Endodermal cell (in vitro differentiated cells): Measurements from ENCODE around the gene SMC6. TPM values are rescaled to one million over a fixed set of nuclear protein-coding genes. Genes with fewer than 3 reads are reported as not detected.

Experiments
- DNase-seq: peaks from one replicate; pipeline ENCODE4 v3.0.0-alpha.2; 2017
- H3K27ac ChIP-seq: 2 replicates; pipeline ENCODE4 v1.5.1; 2013; ENCODE audit warnings: mild to moderate bottlenecking, low read depth, low read length, moderate library complexity
- H3K27me3 ChIP-seq: 2 replicates; pipeline ENCODE4 v1.6.1; 2013; ENCODE audit warnings: mild to moderate bottlenecking, low read length, moderate library complexity; ENCODE audit not compliant: insufficient read depth, control insufficient read depth, poor library complexity, severe bottlenecking
- H3K36me3 ChIP-seq: 2 replicates; pipeline ENCODE4 v1.7.0; 2013; ENCODE audit warnings: mild to moderate bottlenecking, low read length, moderate library complexity; ENCODE audit not compliant: control insufficient read depth, insufficient read depth
- H3K4me1 ChIP-seq: one replicate; pipeline ENCODE4 v1.7.0; 2013; ENCODE audit warnings: low read length; ENCODE audit not compliant: control insufficient read depth, insufficient read depth
- H3K4me3 ChIP-seq: 2 replicates; pipeline ENCODE4 v1.5.1; 2013; ENCODE audit warnings: mild to moderate bottlenecking, low read length, moderate library complexity
- H3K9ac ChIP-seq: 2 replicates; pipeline ENCODE4 v1.6.1; 2013; ENCODE audit warnings: mild to moderate bottlenecking, low read length, moderate library complexity; ENCODE audit not compliant: poor library complexity, severe bottlenecking; ENCODE audit errors: extremely low read depth
- H3K9me3 ChIP-seq: 2 replicates; pipeline ENCODE4 v1.6.1; 2013; ENCODE audit warnings: mild to moderate bottlenecking, low read length, moderate library complexity; ENCODE audit not compliant: control insufficient read depth
- H3K27ac Mint-ChIP-seq: 2 replicates; pipeline ENCODE4 v1.8.0; 2020; ENCODE audit warnings: mixed read lengths
- H3K27me3 Mint-ChIP-seq: 2 replicates; pipeline ENCODE4 v1.8.0; 2021; ENCODE audit warnings: mild to moderate bottlenecking, mixed read lengths; ENCODE audit not compliant: insufficient read depth
- H3K36me3 Mint-ChIP-seq: 2 replicates; pipeline ENCODE4 v1.8.0; 2020; ENCODE audit warnings: low read depth, mixed read lengths
- H3K4me1 Mint-ChIP-seq: 2 replicates; pipeline ENCODE4 v1.8.0; 2020; ENCODE audit warnings: mixed read lengths
- H3K4me3 Mint-ChIP-seq: 2 replicates; pipeline ENCODE4 v1.8.0; 2020; ENCODE audit warnings: mild to moderate bottlenecking, moderate library complexity, mixed read lengths
- H3K9me3 Mint-ChIP-seq: 2 replicates; pipeline ENCODE4 v1.8.0; 2020; ENCODE audit warnings: mild to moderate bottlenecking, mixed read lengths
- CTCF ChIP-seq: fragments of 200-600 bp; sonication (generic); conservative IDR thresholded peaks from 2 replicates; pipeline ENCODE4 v1.5.0; 2021; ENCODE audit warnings: antibody characterized with exemption, mild to moderate bottlenecking
- WGBS, 2 experiments: methylation state at CpG; one replicate each; pipeline versions ENCODE4 v1.1.5 to v1.1.7; 2013; ENCODE audit warnings: missing lambda C conversion rate in 2 of 2, mixed read lengths in 1 of 2; ENCODE audit not compliant: insufficient coverage in 1 of 2, insufficient read length in 1 of 2; 5-methylcytosine and 5-hydroxymethylcytosine counted together
- total RNA-seq, 2 donors: library from RNA; stranded (reverse); fragmentation: NEBNext Ultra II Directional in 1 of 2; extraction: Animal tissue kit (Norgen Biotek cat#: 25700) in 1 of 2; gene quantifications; 2 replicates in 1 of 2; 3 replicates in 1 of 2; pipeline ENCODE4 v1.2.1, GENCODE V29; 2021

Gene SMC6
- total RNA-seq, 2 donors from 2014 or later: 38.3 to 48.3 TPM

GRCh38 chr2:17680119-17680518 is 73.5 kb downstream of the SMC6 start:
- no peak overlapping the region for H3K27ac Mint-ChIP-seq
- peaks cover 64% of the 10 kb centered on the region for H3K36me3 ChIP-seq
- WGBS, 2 experiments: 99 to 100% methylated on average over 3 of the region's 3 CpGs
- H3K9ac ChIP-seq: no peak overlapping the region
- H3K4me1 Mint-ChIP-seq: no peaks in the 10 kb centered on the region
- H3K27me3 Mint-ChIP-seq: no peaks in the 10 kb centered on the region
- H3K27me3 ChIP-seq: no peaks in the 10 kb centered on the region
- no peaks in the 10 kb centered on the region for H3K4me1 ChIP-seq
- no peak overlapping the region for H3K4me3 Mint-ChIP-seq
- H3K9me3 Mint-ChIP-seq: no peaks in the 10 kb centered on the region
- no peaks in the 10 kb centered on the region for H3K9me3 ChIP-seq
- no peak for TF ChIP-seq CTCF
- peaks cover 47% of the 10 kb centered on the region for H3K36me3 Mint-ChIP-seq
- H3K27ac ChIP-seq: no peak overlapping the region
- DNase-seq: no peak
- H3K4me3 ChIP-seq: no peak overlapping the region

GRCh38 chr2:17674817-17675216 is 78.8 kb downstream of the SMC6 start:
- Histone ChIP-seq H3K27me3 (no peaks in the 10 kb centered on the region), H3K36me3 (peaks cover 56% of the 10 kb centered on the region), H3K9me3 (no peaks in the 10 kb centered on the region), H3K27ac (no peak overlapping the region), H3K4me1 (no peaks in the 10 kb centered on the region), H3K4me3 (no peak overlapping the region), H3K9ac (no peak overlapping the region)
- no peak for DNase-seq
- H3K27ac Mint-ChIP-seq: no peak overlapping the region
- H3K9me3 Mint-ChIP-seq: no peaks in the 10 kb centered on the region
- TF ChIP-seq CTCF: no peak
- H3K27me3 Mint-ChIP-seq: no peaks in the 10 kb centered on the region
- H3K36me3 Mint-ChIP-seq: peaks cover 33% of the 10 kb centered on the region
- no peak overlapping the region for H3K4me3 Mint-ChIP-seq
- H3K4me1 Mint-ChIP-seq: no peaks in the 10 kb centered on the region

GRCh38 chr2:17672583-17673317 is 80.9 kb downstream of the SMC6 start:
- H3K27ac Mint-ChIP-seq: no peak overlapping the region
- no peaks in the 10 kb centered on the region for H3K27me3 Mint-ChIP-seq
- no peak overlapping the region for H3K4me3 ChIP-seq
- H3K4me1 ChIP-seq: no peaks in the 10 kb centered on the region
- no peak for TF ChIP-seq CTCF
- H3K27ac ChIP-seq: no peak overlapping the region
- H3K9ac ChIP-seq: no peak overlapping the region
- H3K27me3 ChIP-seq: no peaks in the 10 kb centered on the region
- H3K36me3 Mint-ChIP-seq: peaks cover 35% of the 10 kb centered on the region
- H3K4me1 Mint-ChIP-seq: no peaks in the 10 kb centered on the region
- H3K36me3 ChIP-seq: peaks cover 58% of the 10 kb centered on the region
- H3K4me3 Mint-ChIP-seq: no peak overlapping the region
- 90 to 94% methylated on average over 4 to 7 of the region's 7 CpGs for WGBS, 2 experiments
- no peaks in the 10 kb centered on the region for H3K9me3 Mint-ChIP-seq
- no peak for DNase-seq
- no peaks in the 10 kb centered on the region for H3K9me3 ChIP-seq
